Stimulated activated naive CD8-positive, alpha-beta T cell treated with anti-CD3 and anti-CD28 coated beads, Interleukin-15, amount 100 ng/mL, for 72 hours (primary cell): ENCODE data around the gene CASK.
"Not testable (repeated sequence)": the region's sequence is repeated elsewhere in the genome, so short reads cannot be mapped to it uniquely, and the experiment has no call there.

Source experiments
- ATAC-seq: fragments of 150-1000 bp; cut with Tn5 transposase; 2 replicates; pipeline ENCODE4 v1.10.0; 2021; ENCODE audit warnings: mild to moderate bottlenecking, moderate library complexity
- DNase-seq, 2 donors: peaks; one replicate each; pipeline ENCODE4 v3.0.0; 2021 to 2022
- H3K27ac Mint-ChIP-seq, 2 donors: one replicate each; pipeline ENCODE4 v1.8.0; 2022; ENCODE audit warnings: mild to moderate bottlenecking in 2 of 2, mixed read lengths in 2 of 2, moderate library complexity in 2 of 2
- H3K27me3 Mint-ChIP-seq: one replicate; pipeline ENCODE4 v1.8.0; 2022; ENCODE audit warnings: mixed read lengths
- H3K4me1 Mint-ChIP-seq: one replicate; pipeline ENCODE4 v1.8.0; 2022; ENCODE audit warnings: mild to moderate bottlenecking, mixed read lengths
- H3K4me3 Mint-ChIP-seq, 2 donors: one replicate each; pipeline ENCODE4 v1.8.0; 2022; ENCODE audit warnings: mild to moderate bottlenecking in 2 of 2, mixed read lengths in 2 of 2, moderate library complexity in 1 of 2
- H3K9me3 Mint-ChIP-seq, 2 donors: one replicate each; pipeline ENCODE4 v1.8.0; 2022; ENCODE audit warnings: mixed read lengths in 2 of 2

CASK gene

GRCh38 chrX:41686788-41687187 lies 236.6 kb downstream of the CASK start:
- ATAC-seq, result no peak
- H3K4me1 Mint-ChIP-seq, result peaks cover 21% of the 10 kb centered on the region
- no peaks in the 10 kb centered on the region for H3K27me3 Mint-ChIP-seq
- no peaks in the 10 kb centered on the region for H3K9me3 Mint-ChIP-seq
- H3K4me3 Mint-ChIP-seq, result peak overlapping the region in 1 of 2 donors; percentile 37
- H3K27ac Mint-ChIP-seq, result no peak overlapping the region
- DNase-seq, result no peak

GRCh38 chrX:41684940-41685339 lies 238.4 kb downstream of the CASK start:
- no peak for ATAC-seq
- DNase-seq, result no peak
- Mint-ChIP-seq H3K4me3 (no peak overlapping the region), H3K27ac (no peak overlapping the region), H3K9me3 (no peaks in the 10 kb centered on the region), H3K4me1 (peaks cover 21% of the 10 kb centered on the region), H3K27me3 (no peaks in the 10 kb centered on the region)

- H3K4me3 Mint-ChIP-seq, result no peak overlapping the region
- peaks cover 21% of the 10 kb centered on the region for H3K4me1 Mint-ChIP-seq
- DNase-seq, result no peak
- H3K27ac Mint-ChIP-seq, result no peak overlapping the region
- H3K27me3 Mint-ChIP-seq, result no peaks in the 10 kb centered on the region
- H3K9me3 Mint-ChIP-seq, result no peaks in the 10 kb centered on the region
- ATAC-seq, result no peak
These were observed 239.2 kb downstream of the CASK start for GRCh38 chrX:41684138-41684537.

GRCh38 chrX:41677183-41678060 lies 245.9 kb downstream of the CASK start:
- H3K27ac Mint-ChIP-seq, result no peak overlapping the region
- peaks cover 30% of the 10 kb centered on the region for H3K4me1 Mint-ChIP-seq
- DNase-seq (no peak), ATAC-seq (no peak)
- H3K27me3 Mint-ChIP-seq, result no peaks in the 10 kb centered on the region
- H3K9me3 Mint-ChIP-seq, result no peaks in the 10 kb centered on the region
- no peak overlapping the region for H3K4me3 Mint-ChIP-seq

GRCh38 chrX:41676361-41676760 lies 247.0 kb downstream of the CASK start:
- H3K27me3 Mint-ChIP-seq, H3K9me3 Mint-ChIP-seq, ATAC-seq, DNase-seq, H3K4me3 Mint-ChIP-seq, H3K27ac Mint-ChIP-seq: not testable (repeated sequence)
- H3K4me1 Mint-ChIP-seq, result peaks cover 41% of the 10 kb centered on the region

GRCh38 chrX:41672643-41673042 lies 250.7 kb downstream of the CASK start:
- Mint-ChIP-seq H3K27ac (peak overlapping the region in 1 of 2 donors; percentile 21), H3K4me3 (no peak overlapping the region), H3K9me3 (no peaks in the 10 kb centered on the region), H3K27me3 (no peaks in the 10 kb centered on the region), H3K4me1 (peaks cover 70% of the 10 kb centered on the region)
- DNase-seq (no peak), ATAC-seq (peak; percentile 69)

GRCh38 chrX:41671082-41671481 lies 252.3 kb downstream of the CASK start:
- H3K27ac Mint-ChIP-seq, result peak overlapping the region in 1 of 2 donors; percentile 65
- DNase-seq (no peak), ATAC-seq (no peak)
- no peaks in the 10 kb centered on the region for H3K27me3 Mint-ChIP-seq
- H3K9me3 Mint-ChIP-seq, result no peaks in the 10 kb centered on the region
- H3K4me1 Mint-ChIP-seq, result peaks cover 81% of the 10 kb centered on the region
- H3K4me3 Mint-ChIP-seq, result no peak overlapping the region

- no peak overlapping the region for H3K4me3 Mint-ChIP-seq
- peak overlapping the region; percentile 34 to 84 for H3K27ac Mint-ChIP-seq
- H3K27me3 Mint-ChIP-seq, result no peaks in the 10 kb centered on the region
- ATAC-seq (no peak), DNase-seq (no peak)
- H3K9me3 Mint-ChIP-seq, result no peaks in the 10 kb centered on the region
- H3K4me1 Mint-ChIP-seq, result peaks cover 82% of the 10 kb centered on the region
These were observed 253.2 kb downstream of the CASK start for GRCh38 chrX:41670112-41670511.

- H3K27ac Mint-ChIP-seq, result peak overlapping the region; percentile 7 to 88
- peak; percentile 70 for ATAC-seq
- no peak for DNase-seq
- peak overlapping the region; percentile 32 to 65 for H3K4me3 Mint-ChIP-seq
- H3K4me1 Mint-ChIP-seq, result peaks cover 70% of the 10 kb centered on the region
- H3K9me3 Mint-ChIP-seq, result no peaks in the 10 kb centered on the region
- H3K27me3 Mint-ChIP-seq, result no peaks in the 10 kb centered on the region
These were observed 255.7 kb downstream of the CASK start for GRCh38 chrX:41667631-41668030.

- peak overlapping the region; percentile 65 to 79 for H3K4me3 Mint-ChIP-seq
- no peaks in the 10 kb centered on the region for H3K27me3 Mint-ChIP-seq
These were observed 257.1 kb downstream of the CASK start for GRCh38 chrX:41666251-41666650.

GRCh38 chrX:41665686-41666085 lies 257.7 kb downstream of the CASK start:
- peak overlapping the region; percentile 79 to 82 for H3K4me3 Mint-ChIP-seq
- peaks cover 64% of the 10 kb centered on the region for H3K4me1 Mint-ChIP-seq
- no peaks in the 10 kb centered on the region for H3K9me3 Mint-ChIP-seq
- no peak for ATAC-seq
- peak; percentile 3 to 30 for DNase-seq
- H3K27me3 Mint-ChIP-seq, result no peaks in the 10 kb centered on the region
- H3K27ac Mint-ChIP-seq, result peak overlapping the region; percentile 97 to 100

More at GRCh38 chrX:41666251-41666650, 257.1 kb downstream of the CASK start:
- Mint-ChIP-seq H3K27ac (peak overlapping the region; percentile 97 to 100), H3K9me3 (no peaks in the 10 kb centered on the region), H3K4me1 (peaks cover 66% of the 10 kb centered on the region)
- ATAC-seq (peak; percentile 76), DNase-seq (peak; percentile 19 to 41)

GRCh38 chrX:41664908-41665307 lies 258.4 kb downstream of the CASK start:
- H3K4me3 Mint-ChIP-seq, result peak overlapping the region; percentile 79 to 82
- peak; percentile 71 for ATAC-seq

GRCh38 chrX:41664375-41664901 lies 258.9 kb downstream of the CASK start:
- peak; percentile 75 for ATAC-seq
- Mint-ChIP-seq H3K4me1 (peaks cover 52% of the 10 kb centered on the region), H3K9me3 (no peaks in the 10 kb centered on the region), H3K27me3 (no peaks in the 10 kb centered on the region), H3K4me3 (peak overlapping the region; percentile 57 to 79), H3K27ac (peak overlapping the region; percentile 97 to 100)
- DNase-seq, result peak; percentile 7 to 40

More at GRCh38 chrX:41664908-41665307, 258.4 kb downstream of the CASK start:
- peak overlapping the region; percentile 97 to 100 for H3K27ac Mint-ChIP-seq
- no peaks in the 10 kb centered on the region for H3K27me3 Mint-ChIP-seq
- peak; percentile 15 to 16 for DNase-seq
- H3K4me1 Mint-ChIP-seq, result peaks cover 56% of the 10 kb centered on the region
- no peaks in the 10 kb centered on the region for H3K9me3 Mint-ChIP-seq

- DNase-seq (no peak), ATAC-seq (peak; percentile 44)
- peaks cover 31% of the 10 kb centered on the region for H3K4me1 Mint-ChIP-seq
- no peak overlapping the region for H3K27ac Mint-ChIP-seq
- peak overlapping the region in 1 of 2 donors; percentile 45 for H3K4me3 Mint-ChIP-seq
- H3K9me3 Mint-ChIP-seq, result no peaks in the 10 kb centered on the region
- no peaks in the 10 kb centered on the region for H3K27me3 Mint-ChIP-seq
These were observed 261.8 kb downstream of the CASK start for GRCh38 chrX:41661366-41662095.

- H3K27ac Mint-ChIP-seq, result no peak overlapping the region
- DNase-seq (no peak), ATAC-seq (no peak)
- H3K4me1 Mint-ChIP-seq, result no peaks in the 10 kb centered on the region
- H3K27me3 Mint-ChIP-seq, result no peaks in the 10 kb centered on the region
- H3K9me3 Mint-ChIP-seq, result peaks cover 5 to 7% of the 10 kb centered on the region in 2 donors
- H3K4me3 Mint-ChIP-seq, result no peak overlapping the region
These were observed 267.7 kb downstream of the CASK start for GRCh38 chrX:41655631-41656030.

GRCh38 chrX:41655101-41655500 lies 268.3 kb downstream of the CASK start:
- Mint-ChIP-seq H3K4me3 (no peak overlapping the region), H3K4me1 (no peaks in the 10 kb centered on the region), H3K27me3 (no peaks in the 10 kb centered on the region), H3K9me3 (peaks cover 5 to 7% of the 10 kb centered on the region in 2 donors), H3K27ac (no peak overlapping the region)
- no peak for ATAC-seq
- no peak for DNase-seq
